Erythroblast (primary cell): ENCODE measurements around the gene NT5C1B.

Experiments used
- GATA1 ChIP-seq: IDR thresholded peaks from 2 replicates; pipeline ENCODE4 v1.6.1; 2011; ENCODE audit warnings: low read depth, mild to moderate bottlenecking, control low read depth, low read length, moderate library complexity
- POLR2A ChIP-seq: IDR thresholded peaks from 2 replicates; pipeline ENCODE4 v1.6.1; 2011; ENCODE audit warnings: mild to moderate bottlenecking, low read length

DNA sequence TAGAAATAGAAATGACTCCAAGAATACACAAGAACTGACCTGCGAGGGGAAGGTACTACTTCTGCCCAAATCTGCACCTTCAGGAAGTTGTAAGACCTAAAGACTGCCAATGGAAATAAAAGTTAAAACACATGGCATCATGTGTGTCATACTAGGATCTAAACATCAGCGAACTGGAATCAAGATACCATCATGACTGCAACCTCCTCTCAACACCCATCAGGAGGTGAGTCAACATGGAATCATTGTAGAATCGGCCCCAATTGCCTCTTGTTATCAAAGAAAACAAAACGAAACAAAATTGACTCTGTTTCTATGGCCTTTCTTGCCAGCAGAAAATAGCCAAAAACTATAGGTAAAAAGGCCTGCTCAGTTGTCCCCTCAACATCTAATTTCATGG is 44.0 kb downstream of the NT5C1B start:
- TF ChIP-seq POLR2A (no peak), GATA1 (no peak)
